Cardiac fibroblast (primary cell): Measurements from ENCODE around the gene MAB21L3.

Experiments used
- DNase-seq, 2 donors: peaks; one replicate each; pipeline versions ENCODE4 v3.0.0 to v3.0.0-alpha.2; 2010; ENCODE audit warnings: low read depth in 2 of 2
- H3K4me3 ChIP-seq, 2 donors: replicated peaks in 1 of 2; 1 replicate in 1 of 2; 2 replicates in 1 of 2; pipeline ENCODE4 v1.5.1; 2011; ENCODE audit warnings: low read depth in 2 of 2, low read length in 2 of 2, mild to moderate bottlenecking in 2 of 2, moderate library complexity in 1 of 2
- TF ChIP-seq, protein P1 (sequence below): IDR thresholded peaks from one replicate; pipeline ENCODE4 v1.5.1; 2011; ENCODE audit warnings: low read depth, mild to moderate bottlenecking, low read length, inconsistent platforms

Gene MAB21L3

DNA sequence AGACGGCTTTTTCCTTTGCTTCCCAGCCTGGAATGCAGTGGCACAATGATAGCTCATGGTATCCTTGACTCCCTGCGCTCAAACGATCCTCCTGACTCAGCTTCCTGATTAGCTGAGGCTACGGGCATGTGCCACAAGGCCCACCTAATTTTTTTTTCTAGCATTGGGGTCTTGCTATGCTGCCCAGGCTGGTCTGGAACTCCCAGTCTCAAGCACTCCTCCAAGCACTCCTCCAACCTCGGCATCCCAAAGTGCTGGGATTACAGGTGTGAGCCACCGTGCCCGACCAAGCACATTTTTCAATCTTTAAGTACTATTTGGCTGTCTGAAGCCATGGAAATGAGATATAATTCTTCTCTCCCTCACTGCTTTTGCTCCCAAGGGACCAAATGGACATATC, 58.7 kb downstream of the MAB21L3 start:
- H3K4me3 ChIP-seq: no peak overlapping the region
- no peak for DNase-seq
- TF ChIP-seq, protein P1, sequence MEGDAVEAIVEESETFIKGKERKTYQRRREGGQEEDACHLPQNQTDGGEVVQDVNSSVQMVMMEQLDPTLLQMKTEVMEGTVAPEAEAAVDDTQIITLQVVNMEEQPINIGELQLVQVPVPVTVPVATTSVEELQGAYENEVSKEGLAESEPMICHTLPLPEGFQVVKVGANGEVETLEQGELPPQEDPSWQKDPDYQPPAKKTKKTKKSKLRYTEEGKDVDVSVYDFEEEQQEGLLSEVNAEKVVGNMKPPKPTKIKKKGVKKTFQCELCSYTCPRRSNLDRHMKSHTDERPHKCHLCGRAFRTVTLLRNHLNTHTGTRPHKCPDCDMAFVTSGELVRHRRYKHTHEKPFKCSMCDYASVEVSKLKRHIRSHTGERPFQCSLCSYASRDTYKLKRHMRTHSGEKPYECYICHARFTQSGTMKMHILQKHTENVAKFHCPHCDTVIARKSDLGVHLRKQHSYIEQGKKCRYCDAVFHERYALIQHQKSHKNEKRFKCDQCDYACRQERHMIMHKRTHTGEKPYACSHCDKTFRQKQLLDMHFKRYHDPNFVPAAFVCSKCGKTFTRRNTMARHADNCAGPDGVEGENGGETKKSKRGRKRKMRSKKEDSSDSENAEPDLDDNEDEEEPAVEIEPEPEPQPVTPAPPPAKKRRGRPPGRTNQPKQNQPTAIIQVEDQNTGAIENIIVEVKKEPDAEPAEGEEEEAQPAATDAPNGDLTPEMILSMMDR: no peak

DNA sequence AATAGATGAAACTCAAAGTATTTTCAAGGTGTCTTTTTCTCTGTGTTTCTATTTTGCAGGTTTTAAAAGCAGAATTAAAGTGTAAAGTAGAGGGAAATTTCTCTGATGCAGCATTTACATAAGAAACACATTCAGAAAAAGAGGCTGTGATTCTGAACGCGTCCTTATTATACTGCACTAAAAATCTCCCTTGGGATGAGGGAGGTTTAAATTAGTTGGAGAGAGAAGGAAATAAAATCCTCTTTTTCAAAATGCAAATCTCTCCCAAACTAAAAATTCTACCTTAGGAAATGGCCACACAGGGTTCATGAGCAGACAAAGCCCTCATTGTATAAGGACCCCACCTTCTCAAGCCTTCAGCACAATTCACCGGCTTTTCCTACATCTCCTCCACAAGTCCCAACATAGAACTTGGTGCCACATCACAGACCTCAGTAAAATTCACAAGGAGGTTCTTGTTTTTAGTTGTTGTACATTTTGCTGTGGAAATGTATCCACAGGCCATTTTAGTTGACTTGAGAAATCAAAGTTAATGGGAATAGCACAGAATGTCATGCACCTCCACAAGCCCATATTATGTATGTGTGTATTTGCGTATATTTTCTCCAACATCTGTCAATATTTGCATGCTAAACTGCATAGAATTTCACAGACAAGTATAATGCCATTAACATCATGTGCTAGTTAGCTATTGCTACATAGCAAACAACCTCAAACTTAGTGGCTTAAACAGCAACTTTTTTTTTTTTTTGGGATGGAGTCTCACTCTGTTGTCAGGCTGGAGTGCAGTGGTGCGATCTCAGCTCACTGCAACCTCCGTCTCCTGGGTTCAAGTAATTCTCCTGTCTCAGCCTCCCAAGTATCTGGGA, 59.8 kb downstream of the MAB21L3 start:
- no peak overlapping the region for H3K4me3 ChIP-seq
- DNase-seq: no peak
- TF ChIP-seq, protein P1: no peak

DNA sequence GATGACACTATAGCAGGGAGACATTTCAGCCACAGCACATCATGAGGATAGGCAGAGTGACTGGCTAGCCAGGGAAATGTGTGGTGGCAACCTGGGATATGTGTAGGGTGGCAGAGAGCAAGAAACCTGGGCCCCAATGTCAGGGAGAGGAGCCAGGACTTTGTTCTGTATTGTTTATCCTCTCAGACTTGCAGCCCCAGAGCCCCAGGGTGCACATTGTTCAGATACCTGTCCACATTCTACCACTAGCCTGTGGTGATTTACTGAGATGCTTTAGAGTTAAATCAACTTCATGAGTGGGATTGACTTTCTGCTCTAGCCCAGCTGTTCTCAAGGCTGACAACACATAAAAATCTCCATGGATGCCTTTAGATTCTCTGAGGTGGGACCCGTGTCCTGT, 61.5 kb downstream of the MAB21L3 start:
- H3K4me3 ChIP-seq: no peak overlapping the region
- no peak for DNase-seq
- TF ChIP-seq, protein P1: no peak

DNA sequence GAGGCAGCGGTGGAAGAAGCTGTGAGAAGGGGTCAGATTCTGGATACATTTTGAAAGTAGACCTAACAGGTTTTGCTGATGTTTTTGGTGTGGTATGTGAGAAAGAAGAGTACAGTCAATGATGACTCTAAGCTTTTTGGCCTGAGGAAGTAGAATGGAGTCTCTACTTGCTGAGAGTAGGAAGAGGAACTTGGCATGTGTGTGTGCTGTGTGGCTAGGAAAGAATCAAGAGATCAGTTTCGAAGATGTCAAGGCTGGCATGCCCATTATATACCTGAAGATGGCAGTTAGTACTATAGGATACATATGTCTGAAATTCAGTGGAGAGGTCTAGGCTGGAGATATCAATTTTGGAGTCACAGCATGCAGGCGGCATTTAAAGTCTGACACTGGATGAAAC, 64.4 kb downstream of the MAB21L3 start:
- TF ChIP-seq, protein P1: no peak
- no peak overlapping the region for H3K4me3 ChIP-seq
- no peak for DNase-seq

DNA sequence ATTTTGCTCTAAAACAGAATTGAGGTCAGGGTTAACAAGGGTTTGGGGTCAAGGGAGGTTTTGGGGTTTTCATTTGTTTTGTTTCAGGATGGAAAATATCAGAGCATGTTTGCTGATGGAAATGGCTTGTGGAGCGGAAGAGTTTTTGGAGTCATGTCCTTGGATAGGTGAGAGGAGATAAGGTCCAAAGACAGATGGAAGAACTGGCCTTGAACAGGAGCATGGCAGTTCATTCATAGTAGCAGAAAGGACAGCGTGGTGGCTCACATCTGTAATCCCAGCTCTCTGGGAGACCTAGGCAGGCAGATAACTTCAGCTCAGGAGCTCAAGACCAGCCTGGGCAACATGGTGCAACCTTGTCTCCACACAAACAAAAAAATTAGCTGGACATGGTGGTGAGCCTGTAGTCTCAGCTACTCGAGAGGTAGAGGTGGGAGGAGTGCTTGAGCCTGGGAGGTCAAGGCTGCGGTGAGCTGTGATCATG, 65.1 kb downstream of the MAB21L3 start:
- no peak overlapping the region for H3K4me3 ChIP-seq
- TF ChIP-seq, protein P1: no peak
- no peak for DNase-seq

DNA sequence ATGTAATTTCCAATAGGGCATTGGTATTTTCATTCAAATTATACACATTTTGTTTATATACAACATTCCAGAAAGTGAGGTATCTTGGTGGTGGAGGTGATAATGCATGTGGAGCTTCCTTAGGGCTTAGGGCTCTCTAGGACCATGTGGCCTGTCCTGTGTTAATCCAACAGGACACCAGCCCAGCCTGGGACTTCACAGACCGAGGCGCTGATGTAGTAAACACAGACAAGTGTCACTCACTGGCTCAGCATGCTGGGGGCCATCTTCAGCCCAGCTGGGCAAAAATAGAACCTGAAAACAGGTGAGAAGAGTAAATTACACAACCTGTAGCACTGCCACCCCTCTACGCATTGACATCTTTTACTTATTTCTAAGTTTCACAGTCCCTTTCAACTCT, 66.7 kb downstream of the MAB21L3 start:
- DNase-seq: no peak
- TF ChIP-seq, protein P1: no peak
- no peak overlapping the region for H3K4me3 ChIP-seq
